Hematopoietic multipotent progenitor cell treated with erythropoietin and hydrocortisone succinate and interleukin-3 and kit ligand, for 6 days (in vitro differentiated cells): ENCODE results near the gene NUDT4B.
"Not testable (repeated sequence)": the region's sequence is repeated elsewhere in the genome, so short reads cannot be mapped to it uniquely, and the experiment has no call there.

ENCODE experiments used
- DNase-seq: peaks from one replicate; pipeline ENCODE4 v3.0.0-alpha.2; 2015

The NUDT4B gene

GRCh38 chr1:148743200-148743599 lies 5.4 kb upstream of the NUDT4B start:
- not testable (repeated sequence) for DNase-seq

- not testable (repeated sequence) for DNase-seq
Observed at GRCh38 chr1:148743726-148744720, 4.6 kb upstream of the NUDT4B start.

GRCh38 chr1:148749335-148749681 lies 734 bp downstream of the NUDT4B start:
- DNase-seq = not testable (repeated sequence)

GRCh38 chr1:148756231-148756630 lies 7.7 kb downstream of the NUDT4B start:
- DNase-seq = not testable (repeated sequence)

- DNase-seq = not testable (repeated sequence)
Observed at GRCh38 chr1:148757446-148757845, 8.9 kb downstream of the NUDT4B start.

GRCh38 chr1:148758412-148758811 lies 9.8 kb downstream of the NUDT4B start:
- not testable (repeated sequence) for DNase-seq

GRCh38 chr1:148758925-148759324 lies 10.4 kb downstream of the NUDT4B start:
- DNase-seq = not testable (repeated sequence)

GRCh38 chr1:148759749-148760148 lies 11.2 kb downstream of the NUDT4B start:
- DNase-seq = not testable (repeated sequence)

- DNase-seq = not testable (repeated sequence)
Observed at GRCh38 chr1:148760206-148760605, 11.6 kb downstream of the NUDT4B start.

- not testable (repeated sequence) for DNase-seq
Observed at GRCh38 chr1:148761360-148761759, 12.8 kb downstream of the NUDT4B start.

GRCh38 chr1:148765238-148766019 lies 16.9 kb downstream of the NUDT4B start:
- not testable (repeated sequence) for DNase-seq

- DNase-seq = not testable (repeated sequence)
Observed at GRCh38 chr1:148768541-148768940, 20.0 kb downstream of the NUDT4B start.

- not testable (repeated sequence) for DNase-seq
Observed at GRCh38 chr1:148769495-148769894, 20.9 kb downstream of the NUDT4B start.

GRCh38 chr1:148773690-148774089 lies 25.1 kb downstream of the NUDT4B start:
- DNase-seq = not testable (repeated sequence)

GRCh38 chr1:148774102-148774501 lies 25.5 kb downstream of the NUDT4B start:
- DNase-seq = not testable (repeated sequence)

- DNase-seq = not testable (repeated sequence)
Observed at GRCh38 chr1:148775263-148775662, 26.7 kb downstream of the NUDT4B start.

- not testable (repeated sequence) for DNase-seq
Observed at GRCh38 chr1:148777649-148778048, 29.1 kb downstream of the NUDT4B start.

GRCh38 chr1:148780404-148780803 lies 31.8 kb downstream of the NUDT4B start:
- DNase-seq = not testable (repeated sequence)

GRCh38 chr1:148791543-148792099 lies 43.0 kb downstream of the NUDT4B start:
- not testable (repeated sequence) for DNase-seq

- not testable (repeated sequence) for DNase-seq
Observed at GRCh38 chr1:148793762-148794332, 45.3 kb downstream of the NUDT4B start.
